Neuronal stem cell (in vitro differentiated cells): Measurements from ENCODE around the gene LRG1.

Experiments used
- DNase-seq: peaks from one replicate; pipeline ENCODE4 v3.0.0-alpha.2; 2013; ENCODE audit warnings: low spot score
- H2AFZ ChIP-seq: one replicate; pipeline ENCODE4 v1.6.1; 2013; ENCODE audit warnings: mild to moderate bottlenecking, low read length, inconsistent platforms
- H2AK5ac ChIP-seq: 2 replicates; pipeline ENCODE4 v1.6.1; 2013; ENCODE audit warnings: low read depth, mild to moderate bottlenecking, inconsistent platforms, low read length, moderate library complexity, mixed read lengths
- H2BK120ac ChIP-seq: 2 replicates; pipeline ENCODE4 v1.6.1; 2013; ENCODE audit warnings: low read depth, mild to moderate bottlenecking, inconsistent platforms, low read length, moderate library complexity, mixed read lengths
- H2BK12ac ChIP-seq: one replicate; pipeline ENCODE4 v1.6.1; 2013; ENCODE audit warnings: low read length, inconsistent platforms
- H2BK15ac ChIP-seq: 2 replicates; pipeline ENCODE4 v1.6.1; 2013; ENCODE audit warnings: mild to moderate bottlenecking, low read length, inconsistent platforms, mixed read lengths
- H2BK5ac ChIP-seq: one replicate; pipeline ENCODE4 v1.6.1; 2013; ENCODE audit warnings: inconsistent platforms, mild to moderate bottlenecking, low read length, moderate library complexity
- H3K14ac ChIP-seq: one replicate; pipeline ENCODE4 v1.6.1; 2013; ENCODE audit warnings: low read length, inconsistent platforms
- H3K18ac ChIP-seq: 2 replicates; pipeline ENCODE4 v1.6.1; 2013; ENCODE audit warnings: low read length, inconsistent platforms
- H3K23ac ChIP-seq: 2 replicates; pipeline ENCODE4 v1.6.1; 2013; ENCODE audit warnings: low read depth, mild to moderate bottlenecking, mixed read lengths, low read length, inconsistent platforms; ENCODE audit not compliant: poor library complexity
- H3K27ac ChIP-seq: replicated peaks from 3 replicates; pipeline ENCODE4 v1.5.1; 2013; ENCODE audit warnings: low read length, inconsistent platforms
- H3K27me3 ChIP-seq, 3 experiments: 2 replicates each; pipeline ENCODE4 v1.6.1; 2013; ENCODE audit warnings: low read length in 3 of 3, mild to moderate bottlenecking in 2 of 3, inconsistent platforms in 1 of 3, low read depth in 1 of 3, mixed read lengths in 1 of 3, moderate library complexity in 1 of 3; ENCODE audit not compliant: control insufficient read depth in 3 of 3, insufficient read depth in 3 of 3
- H3K36me3 ChIP-seq, 2 donors: replicated peaks in 1 of 2; 2 replicates each; pipeline ENCODE4 v1.6.1; 2013; ENCODE audit warnings: low read length in 2 of 2; ENCODE audit not compliant: control insufficient read depth in 2 of 2, insufficient read depth in 2 of 2
- H3K4ac ChIP-seq: 2 replicates; pipeline ENCODE4 v1.6.1; 2013; ENCODE audit warnings: inconsistent platforms, mild to moderate bottlenecking, low read length, moderate library complexity
- H3K4me1 ChIP-seq, 2 donors: 1 replicate in 1 of 2; 2 replicates in 1 of 2; pipeline ENCODE4 v1.6.1; 2013; ENCODE audit warnings: low read length in 2 of 2, low read depth in 1 of 2; ENCODE audit not compliant: control insufficient read depth in 2 of 2, insufficient read depth in 1 of 2
- H3K4me2 ChIP-seq: one replicate; pipeline ENCODE4 v1.6.1; 2013; ENCODE audit warnings: mild to moderate bottlenecking, low read length, inconsistent platforms; ENCODE audit not compliant: insufficient read depth, poor library complexity, severe bottlenecking
- H3K4me3 ChIP-seq, 2 donors: 2 replicates each; pipeline ENCODE4 v1.5.1; 2013; ENCODE audit warnings: low read length in 2 of 2, mild to moderate bottlenecking in 2 of 2, inconsistent platforms in 1 of 2, moderate library complexity in 1 of 2
- H3K79me1 ChIP-seq: one replicate; pipeline ENCODE4 v1.6.1; 2013; ENCODE audit warnings: low read depth, mild to moderate bottlenecking, inconsistent platforms, low read length, moderate library complexity
- H3K9ac ChIP-seq: one replicate; pipeline ENCODE4 v1.6.1; 2013; ENCODE audit warnings: mild to moderate bottlenecking, low read depth, low read length, inconsistent platforms; ENCODE audit not compliant: poor library complexity
- H3K9me3 ChIP-seq, 2 donors: replicated peaks in 1 of 2; 2 replicates each; pipeline versions ENCODE3 to v1.6.1; 2013; ENCODE audit warnings: low read length in 2 of 2, mild to moderate bottlenecking in 2 of 2, inconsistent platforms in 1 of 2, low read depth in 1 of 2, mixed read lengths in 1 of 2, moderate library complexity in 1 of 2; ENCODE audit not compliant: control insufficient read depth in 2 of 2, insufficient read depth in 1 of 2
- H4K8ac ChIP-seq: one replicate; pipeline ENCODE4 v1.6.1; 2013; ENCODE audit warnings: low read depth, mild to moderate bottlenecking, inconsistent platforms, low read length, moderate library complexity
- H4K91ac ChIP-seq: one replicate; pipeline ENCODE4 v1.6.1; 2013; ENCODE audit warnings: low read length, low read depth, mild to moderate bottlenecking, inconsistent platforms; ENCODE audit not compliant: poor library complexity
- WGBS, 2 donors: extraction: QIAGEN DNeasy Blood & Tissue Kit; methylation state at CpG; one replicate each; pipeline ENCODE4 v1.1.7; 2013; ENCODE audit warnings: missing lambda C conversion rate in 2 of 2, mixed read lengths in 1 of 2; ENCODE audit not compliant: insufficient read length in 2 of 2, insufficient replicate concordance in 1 of 2; ENCODE audit errors: extremely low coverage in 2 of 2; 5-methylcytosine and 5-hydroxymethylcytosine counted together

LRG1 gene

DNA sequence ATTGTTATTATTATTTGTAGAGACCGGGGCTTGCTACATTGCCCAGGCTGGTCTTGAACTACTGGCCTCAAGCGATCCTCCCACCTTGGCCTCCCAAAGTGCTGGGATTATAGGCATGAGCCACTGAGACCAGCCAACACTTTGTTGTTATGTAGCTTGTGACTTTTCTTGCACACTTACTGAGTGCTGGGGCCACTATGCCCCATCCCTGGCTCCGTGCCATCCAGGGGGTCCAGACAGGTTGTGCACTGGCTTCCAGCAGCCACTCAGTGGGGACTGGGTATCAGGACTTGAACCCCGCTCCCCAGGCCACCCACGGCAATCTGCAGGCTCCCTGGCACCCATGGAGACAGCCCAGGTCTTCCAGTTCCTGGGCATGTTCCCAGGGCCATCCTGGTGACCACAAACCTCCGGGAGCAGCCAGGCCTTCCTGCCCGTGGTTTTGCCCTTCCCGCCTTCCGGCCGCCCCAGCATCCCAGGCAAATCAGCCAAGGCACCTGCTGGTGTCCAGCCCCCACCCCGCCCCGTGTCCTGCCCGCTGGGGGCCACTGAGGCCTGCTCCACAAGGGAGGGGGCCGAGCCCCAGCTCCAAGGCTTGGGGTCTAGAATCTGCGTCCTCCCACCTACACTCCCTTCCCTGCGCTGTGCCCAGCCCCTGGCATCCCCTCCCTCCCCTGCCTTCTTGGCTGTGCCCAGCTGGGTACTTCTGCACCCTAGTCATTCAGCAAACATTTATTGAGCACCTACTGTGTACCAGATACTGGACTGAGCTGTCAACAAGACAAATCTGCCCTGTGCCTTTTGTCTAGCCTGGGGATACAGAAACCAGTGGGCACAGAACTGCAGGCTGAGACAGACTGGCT lies 43.4 kb upstream of the LRG1 start:
- Histone ChIP-seq H3K27ac (no peak overlapping the region), H3K14ac (no peak overlapping the region), H2BK15ac (peak overlapping the region; percentile 70), H3K18ac (peak overlapping the region; percentile 38), H3K23ac (no peak overlapping the region), H2BK120ac (peak overlapping the region; percentile 88), H2BK12ac (peak overlapping the region; percentile 85), H4K8ac (no peak overlapping the region), H3K9me3 (no peaks in the 10 kb centered on the region), H3K9ac (no peak overlapping the region), H2AK5ac (peak overlapping the region; percentile 98), H3K4me1 (peaks cover 15 to 20% of the 10 kb centered on the region in 2 donors), H2BK5ac (peak overlapping the region; percentile 83), H3K36me3 (peaks cover 0 to 2% of the 10 kb centered on the region in 2 donors), H3K79me1 (peaks cover 5% of the 10 kb centered on the region), H3K4me3 (no peak overlapping the region), H3K4ac (peak overlapping the region; percentile 96), H3K27me3 (peaks cover 0 to 19% (median 5%) of the 10 kb centered on the region in 3 experiments), H4K91ac (no peak overlapping the region), H3K4me2 (no peak overlapping the region), H2AFZ (peak overlapping the region; percentile 96)
- no peak for DNase-seq
- 100% methylated on average over 1 of the region's 16 CpGs; no CpG with 5 or more reads in 1 of the 2 donors for WGBS, 2 donors

DNA sequence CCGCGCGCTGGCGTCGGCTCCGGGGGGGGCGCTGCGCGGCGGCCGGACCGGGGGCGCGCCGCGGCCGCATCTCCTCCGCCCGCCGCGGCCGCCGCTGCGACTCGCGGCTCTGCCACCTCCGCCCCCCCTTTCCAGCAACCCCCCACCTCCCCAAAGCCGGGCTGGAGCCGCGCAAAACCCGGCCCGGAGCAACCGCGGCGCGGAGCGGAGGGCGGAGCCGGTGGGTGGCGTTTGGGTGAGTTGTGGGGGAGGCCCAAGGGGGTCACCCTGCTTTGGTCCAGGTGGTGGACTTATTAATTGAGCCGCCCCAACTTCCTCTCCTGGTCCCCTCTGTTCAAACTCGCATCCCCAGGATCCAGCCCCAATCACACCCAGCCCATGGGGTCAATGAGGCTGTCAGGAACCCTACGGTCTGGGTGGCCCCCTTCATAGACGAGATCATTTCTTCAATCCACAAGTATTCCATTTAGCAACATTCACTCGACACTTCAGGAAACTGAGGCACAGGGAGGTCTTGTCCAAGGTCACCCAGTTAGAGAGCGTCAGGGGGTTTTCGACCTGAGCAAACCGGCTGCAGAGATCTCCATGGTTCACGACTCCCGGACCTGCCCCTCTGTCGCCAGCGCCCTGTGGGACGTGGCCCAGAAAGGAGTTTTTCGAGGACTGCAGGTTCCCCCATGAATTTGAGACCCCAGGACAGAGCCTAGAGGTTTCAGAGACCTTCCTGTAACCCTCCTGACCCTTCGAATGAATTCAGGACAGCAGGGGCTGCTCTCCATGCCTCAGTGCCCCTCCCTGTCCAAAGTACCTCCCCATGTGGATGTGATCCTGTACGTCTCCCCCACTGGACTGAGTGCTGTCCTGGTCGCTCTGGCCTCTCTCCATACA lies 42.1 kb upstream of the LRG1 start:
- peak overlapping the region; percentile 70 to 89 for H3K4me3 ChIP-seq
- H4K91ac ChIP-seq = no peak overlapping the region
- H3K4me1 ChIP-seq = peaks cover 13 to 22% of the 10 kb centered on the region in 2 donors
- peak overlapping the region; percentile 84 for H3K4me2 ChIP-seq
- H2BK15ac ChIP-seq = no peak overlapping the region
- H3K27me3 ChIP-seq = peaks cover 0 to 19% (median 5%) of the 10 kb centered on the region in 3 experiments
- H3K18ac ChIP-seq = peak overlapping the region; percentile 50
- peak overlapping the region; percentile 11 for H3K23ac ChIP-seq
- no peak overlapping the region for H2BK12ac ChIP-seq
- H3K79me1 ChIP-seq = peaks cover 5% of the 10 kb centered on the region
- peak overlapping the region; percentile 89 for H2BK120ac ChIP-seq
- peak overlapping the region; percentile 71 for H2BK5ac ChIP-seq
- DNase-seq = peak; percentile 57
- H3K14ac ChIP-seq = no peak overlapping the region
- WGBS, 2 donors = no CpG with 5 or more reads among the region's 57 CpGs
- H3K4ac ChIP-seq = no peak overlapping the region
- no peak overlapping the region for H3K9ac ChIP-seq
- no peak overlapping the region for H4K8ac ChIP-seq
- peak overlapping the region; percentile 64 for H2AFZ ChIP-seq
- no peak overlapping the region for H3K27ac ChIP-seq
- H2AK5ac ChIP-seq = peak overlapping the region; percentile 64
- peaks cover 0 to 2% of the 10 kb centered on the region in 2 donors for H3K36me3 ChIP-seq
- no peaks in the 10 kb centered on the region for H3K9me3 ChIP-seq

DNA sequence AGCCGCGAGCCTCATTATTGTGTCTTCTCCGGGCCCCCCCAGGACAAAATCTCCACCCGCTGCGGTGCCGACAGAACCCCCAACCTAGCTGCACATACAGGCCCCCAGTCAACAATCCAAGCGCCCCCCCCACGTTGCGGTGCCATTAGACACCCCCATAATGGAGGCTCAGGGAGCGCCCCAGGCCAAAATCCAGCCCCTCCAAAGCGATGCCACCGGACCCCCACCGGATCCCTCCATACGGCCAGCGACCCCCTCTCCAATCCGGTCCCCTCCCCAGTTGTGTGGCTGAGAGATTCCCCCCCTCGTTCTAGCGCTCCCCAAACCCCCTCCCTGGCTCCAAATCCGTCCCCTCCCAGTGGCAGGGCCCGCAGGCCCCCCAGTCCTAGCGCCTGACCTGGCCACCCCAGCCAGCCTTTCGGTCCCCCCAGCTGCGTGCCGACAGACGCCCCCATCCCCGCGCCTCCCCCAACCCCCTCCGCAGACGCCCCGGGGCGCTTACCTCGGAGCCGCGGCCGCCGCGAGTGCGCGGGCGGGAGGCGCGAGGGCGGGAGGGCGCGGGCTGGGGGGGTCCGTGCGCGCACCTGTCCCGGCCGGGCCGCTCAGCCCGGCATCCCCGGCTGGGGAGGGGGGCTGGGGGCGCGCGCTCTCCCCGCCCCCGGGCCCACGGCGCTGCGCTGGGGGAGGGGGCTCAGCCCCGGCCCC lies 41.3 kb upstream of the LRG1 start:
- Histone ChIP-seq H3K18ac (peak overlapping the region; percentile 95), H2BK5ac (peak overlapping the region; percentile 71), H3K4me3 (peak overlapping the region; percentile 70 to 89), H2BK120ac (peak overlapping the region; percentile 66), H3K79me1 (peaks cover 6% of the 10 kb centered on the region), H3K4ac (no peak overlapping the region), H2AK5ac (peak overlapping the region; percentile 53), H3K36me3 (peaks cover 0 to 2% of the 10 kb centered on the region in 2 donors), H3K14ac (no peak overlapping the region), H3K23ac (no peak overlapping the region), H2AFZ (peak overlapping the region; percentile 79), H3K9ac (peak overlapping the region; percentile 35), H3K27me3 (peaks cover 0 to 19% (median 5%) of the 10 kb centered on the region in 3 experiments), H2BK15ac (peak overlapping the region; percentile 91), H3K27ac (no peak overlapping the region), H3K4me1 (peaks cover 12 to 24% of the 10 kb centered on the region in 2 donors), H4K8ac (no peak overlapping the region), H3K4me2 (peak overlapping the region; percentile 84), H2BK12ac (no peak overlapping the region), H3K9me3 (no peaks in the 10 kb centered on the region), H4K91ac (no peak overlapping the region)
- no peak for DNase-seq
- WGBS, 2 donors = no CpG with 5 or more reads among the region's 62 CpGs
